B cell (primary cell): Measurements from ENCODE around the gene HIP1. TPM values are rescaled to one million over a fixed set of nuclear protein-coding genes. Genes with fewer than 3 reads are reported as not detected.

Experiments used
- ATAC-seq: fragments of 200-7000 bp; cut with Tn5 transposase; one replicate; pipeline ENCODE4 v1.10.0; 2021; ENCODE audit warnings: low read depth, mild to moderate bottlenecking, moderate number of reproducible peaks, moderate library complexity
- CTCF ChIA-PET: fragments of 350-600 bp; sonication (Branson Sonifier 250); formaldehyde crosslinking; loops from one replicate; lab custom pipeline; 2021; ENCODE audit warnings: antibody characterized with exemption, inconsistent platforms; lab: Charles Lee
- POLR2A ChIA-PET: fragments of 350-600 bp; sonication (Branson Sonifier 250); formaldehyde crosslinking; loops from one replicate; lab custom pipeline; 2021; ENCODE audit warnings: antibody characterized with exemption; lab: Charles Lee
- DNase-seq: peaks from one replicate; pipeline ENCODE4 v3.0.0; 2013
- H2AFZ ChIP-seq: 2 replicates; pipeline ENCODE4 v1.6.1; 2012; ENCODE audit warnings: mild to moderate bottlenecking, low read depth, low read length; ENCODE audit not compliant: insufficient read depth, poor library complexity, severe bottlenecking
- H3K27ac ChIP-seq, 2 donors: 1 replicate in 1 of 2; 2 replicates in 1 of 2; pipeline ENCODE4 v1.5.1; 2012 to 2013; ENCODE audit warnings: low read length in 2 of 2, mild to moderate bottlenecking in 2 of 2, moderate library complexity in 1 of 2
- H3K27me3 ChIP-seq, 4 experiments: fragments of 200-600 bp in 1 of 4; sonication (generic) in 1 of 4; replicated peaks in 1 of 4; 1 replicate in 2 of 4; 2 replicates in 2 of 4; pipeline versions ENCODE4 v1.6.1 to v1.7.0; 2013 to 2016; ENCODE audit warnings: low read length in 3 of 4, mild to moderate bottlenecking in 2 of 4, mixed read lengths in 1 of 4, moderate library complexity in 1 of 4; ENCODE audit not compliant: insufficient read depth in 4 of 4, control insufficient read depth in 3 of 4; ENCODE audit errors: control extremely low read depth in 1 of 4
- H3K36me3 ChIP-seq, 2 experiments: replicated peaks in 1 of 2; 1 replicate in 1 of 2; 2 replicates in 1 of 2; pipeline versions ENCODE4 v1.6.1 to v1.7.1; 2013; ENCODE audit warnings: low read length in 1 of 2; ENCODE audit not compliant: insufficient read depth in 2 of 2, control insufficient read depth in 1 of 2; ENCODE audit errors: control extremely low read depth in 1 of 2, extremely low read depth in 1 of 2
- H3K4me1 ChIP-seq, 2 donors: fragments of 200-600 bp in 1 of 2; sonication (generic) in 1 of 2; 1 replicate in 1 of 2; 2 replicates in 1 of 2; pipeline versions ENCODE4 v1.5.1 to v1.6.1; 2013 to 2017; ENCODE audit warnings: low read length in 2 of 2; ENCODE audit not compliant: control insufficient read depth in 2 of 2, insufficient read depth in 2 of 2
- H3K4me2 ChIP-seq: replicated peaks from 2 replicates; pipeline ENCODE3; 2012; ENCODE audit warnings: mild to moderate bottlenecking, low read depth, low read length; ENCODE audit not compliant: poor library complexity, severe bottlenecking
- H3K4me3 ChIP-seq, 5 experiments: fragments of 200-600 bp in 1 of 5; sonication (generic) in 1 of 5; 1 replicate in 3 of 5; 2 replicates in 2 of 5; pipeline versions ENCODE4 v1.5.1 to v1.7.0; 2011 to 2016; ENCODE audit warnings: low read length in 4 of 5, mild to moderate bottlenecking in 4 of 5, low read depth in 2 of 5, control low read depth in 1 of 5, moderate library complexity in 1 of 5; ENCODE audit not compliant: insufficient read depth in 1 of 5; ENCODE audit errors: control extremely low read depth in 1 of 5, extremely low read depth in 1 of 5
- H3K79me2 ChIP-seq: fragments of 200-600 bp; sonication (generic); one replicate; pipeline ENCODE4 v1.6.0; 2016; ENCODE audit warnings: low read length; ENCODE audit not compliant: control insufficient read depth, insufficient read depth
- H3K9ac ChIP-seq: fragments of 200-600 bp; sonication (generic); 2 replicates; pipeline ENCODE4 v1.6.1; 2017; ENCODE audit warnings: mild to moderate bottlenecking, low read length, moderate library complexity
- H3K9me3 ChIP-seq, 3 donors: one replicate each; pipeline versions ENCODE4 v1.6.1 to v1.7.1; 2013; ENCODE audit warnings: low read length in 2 of 3; ENCODE audit not compliant: control insufficient read depth in 2 of 3, insufficient read depth in 1 of 3; ENCODE audit errors: control extremely low read depth in 1 of 3
- H4K20me1 ChIP-seq: 2 replicates; pipeline ENCODE4 v1.6.0; 2012; ENCODE audit warnings: mild to moderate bottlenecking, low read length; ENCODE audit not compliant: insufficient read depth, control insufficient read depth, poor library complexity, severe bottlenecking
- H3K27ac Mint-ChIP-seq: one replicate; pipeline ENCODE4 v1.8.0; 2021; ENCODE audit warnings: mixed read lengths
- H3K27me3 Mint-ChIP-seq: one replicate; pipeline ENCODE4 v1.8.0; 2021; ENCODE audit warnings: mixed read lengths
- H3K4me1 Mint-ChIP-seq: one replicate; pipeline ENCODE4 v1.8.0; 2021; ENCODE audit warnings: mixed read lengths
- H3K4me3 Mint-ChIP-seq: one replicate; pipeline ENCODE4 v1.8.0; 2021; ENCODE audit warnings: mixed read lengths
- H3K9me3 Mint-ChIP-seq: one replicate; pipeline ENCODE4 v1.8.0; 2022; ENCODE audit warnings: mixed read lengths; ENCODE audit not compliant: insufficient read depth
- CTCF ChIP-seq: fragments of 200-600 bp; IDR thresholded peaks from one replicate; pipeline ENCODE4 v1.8.0; 2022; ENCODE audit warnings: antibody characterized with exemption, mild to moderate bottlenecking
- EZH2 ChIP-seq: IDR thresholded peaks from 2 replicates; pipeline ENCODE4 v1.6.1; 2012; ENCODE audit warnings: borderline replicate concordance, low read depth, mild to moderate bottlenecking, moderate library complexity, low read length; ENCODE audit not compliant: insufficient read depth, poor library complexity, severe bottlenecking
- WGBS: methylation state at CpG from one replicate; pipeline ENCODE4 v1.1.5; 2013; ENCODE audit warnings: missing lambda C conversion rate; ENCODE audit not compliant: insufficient coverage; 5-methylcytosine and 5-hydroxymethylcytosine counted together
- intact Hi-C: fragments of 100-400 bp; cut with micrococcal nuclease; formaldehyde crosslinking; loops from one replicate; pipeline ENCODE4 v1.10.0; 2022
- polyA plus RNA-seq: library from polyadenylated mRNA; depleted of rRNA; stranded (reverse); fragments of >200 nt; gene quantifications from 2 replicates; pipeline ENCODE4 v1.2.3, GENCODE V29; 2012
- total RNA-seq, 2 donors: library from RNA; stranded (reverse); fragments of 120-200 nt in 1 of 2; gene quantifications; 1 replicate in 1 of 2; 2 replicates in 1 of 2; pipeline versions ENCODE4 v1.2.3 to v1.2.4, GENCODE V29; 2013 to 2022

The HIP1 gene
- total and polyA plus RNA-seq, 2 donors (not counting 1 experiment from before 2014, with no cell fraction given) = 6.5 to 16.7 TPM

- DNase-seq = no peak
- CTCF ChIA-PET = interaction anchor here (0.6 to 0.7 kb wide), 2 partner anchors 28 to 115 kb away, joined by 3 to 4 read pairs; no protein-coding TSS in a partner anchor
- no peaks in the 10 kb centered on the region for H3K27me3 Mint-ChIP-seq
- ATAC-seq = no peak
- Histone ChIP-seq H3K36me3 (no peaks in the 10 kb centered on the region), H3K27ac (no peak overlapping the region), H3K4me2 (no peak overlapping the region), H4K20me1 (no peaks in the 10 kb centered on the region), H3K9me3 (peaks cover 0 to 26% (median 7%) of the 10 kb centered on the region in 3 donors), H3K9ac (no peak overlapping the region), H3K4me1 (no peaks in the 10 kb centered on the region), H3K27me3 (no peaks in the 10 kb centered on the region), H3K79me2 (no peaks in the 10 kb centered on the region), H3K4me3 (no peak overlapping the region), H2AFZ (no peak overlapping the region)
- intact Hi-C loops = no loop called here
- H3K27ac Mint-ChIP-seq = no peak overlapping the region
- POLR2A ChIA-PET = no interaction called here
- TF ChIP-seq EZH2 = no peak
- H3K9me3 Mint-ChIP-seq = no peaks in the 10 kb centered on the region
- H3K4me1 Mint-ChIP-seq = peaks cover 4% of the 10 kb centered on the region
- no peak overlapping the region for H3K4me3 Mint-ChIP-seq
- no CpG with 5 or more reads among the region's 2 CpGs for WGBS
These were observed 93.2 kb downstream of the HIP1 start for GRCh38 chr7:75645570-75645969.

- Mint-ChIP-seq H3K27me3 (no peaks in the 10 kb centered on the region), H3K4me1 (peaks cover 9% of the 10 kb centered on the region), H3K4me3 (no peak overlapping the region), H3K9me3 (no peaks in the 10 kb centered on the region), H3K27ac (no peak overlapping the region)
- no peak overlapping the region for H3K4me3 ChIP-seq
- 93% methylated on average over 5 of the region's 5 CpGs for WGBS
- ChIA-PET CTCF (interaction anchor here (1.1 kb wide), 1 partner anchor 26 kb away, joined by 5 read pairs; no protein-coding TSS in a partner anchor), POLR2A (no interaction called here)
- no peak overlapping the region for H2AFZ ChIP-seq
- H3K9me3 ChIP-seq = peaks cover 0 to 26% (median 7%) of the 10 kb centered on the region in 3 donors
- intact Hi-C loops = no loop called here
- peaks cover 5 to 6% of the 10 kb centered on the region in 2 donors for H3K4me1 ChIP-seq
- no peak overlapping the region for H3K27ac ChIP-seq
- no peak overlapping the region for H3K9ac ChIP-seq
- no peak for TF ChIP-seq EZH2
- no peak for TF ChIP-seq CTCF
- ATAC-seq (no peak), DNase-seq (no peak)
- H4K20me1 ChIP-seq = no peaks in the 10 kb centered on the region
- no peaks in the 10 kb centered on the region for H3K79me2 ChIP-seq
- no peaks in the 10 kb centered on the region for H3K36me3 ChIP-seq
- H3K27me3 ChIP-seq = peaks cover 0 to 6% (median 1%) of the 10 kb centered on the region in 4 experiments
- H3K4me2 ChIP-seq = no peak overlapping the region
These were observed 94.2 kb downstream of the HIP1 start for GRCh38 chr7:75644589-75644988.
